ENCODE measurements around the gene LGALS7. TPM values are rescaled to one million over a fixed set of nuclear protein-coding genes. Genes with fewer than 3 reads are reported as not detected.

LGALS7 gene
- polyA plus RNA-seq, 1 of the 3 experiments (the other 2 are of a cell fraction), result not detected

- Histone ChIP-seq H2AFZ (ENCODE audit: low read depth) (no peak overlapping the region), H3K9me3 (no peaks in the 10 kb centered on the region), H3K4me3 (ENCODE audit: low read depth in 2 of 2, low read length in 1 of 2) (no peak overlapping the region), H3K9me2 (no peaks in the 10 kb centered on the region), H3K79me2 (ENCODE audit: insufficient read depth) (peaks cover 10% of the 10 kb centered on the region), H3K4me2 (no peak overlapping the region), H3K27me3 (ENCODE audit: insufficient read depth) (no peaks in the 10 kb centered on the region), H3K36me3 (replicated peaks in 1 of 2; ENCODE audit: control insufficient read depth in 1 of 2, insufficient read depth in 2 of 2, low read length in 1 of 2) (peaks cover 53 to 86% of the 10 kb centered on the region in 2 experiments), H3K27ac (ENCODE audit: low read depth in 2 of 2, low read length in 1 of 2) (no peak overlapping the region), H4K20me1 (ENCODE audit: insufficient read depth) (0 out of 2 replicates have a peak, but pooled peaks cover 6% of the 10 kb centered on the region), H3K9ac (no peak overlapping the region), H3F3A (replicated peaks; ENCODE audit: insufficient read depth) (peaks cover 33% of the 10 kb centered on the region), H3K4me1 (ENCODE audit: control insufficient read depth in 1 of 2, insufficient read depth in 2 of 2, low read depth in 1 of 2, low read length in 1 of 2) (no peaks in the 10 kb centered on the region)
- ChIA-PET POLR2A (no interaction called here), CTCF (interaction anchor here (1.2 kb wide), 1 partner anchor 203 kb away, joined by 4 read pairs; the partner anchor contains the start of genes MRPS12 and SARS2)
- TF ChIP-seq IRF3 (IDR thresholded peaks at IDR 0.05; ENCODE audit: low read depth, low read length), result no peak
- no peak for TF ChIP-seq PBX3 (IDR thresholded peaks at IDR 0.05)
- TF ChIP-seq RCOR1 (IDR thresholded peaks at IDR 0.05; ENCODE audit: low read length), result no peak
- TF ChIP-seq REST (IDR thresholded peaks at IDR 0.05; ENCODE audit: low read depth, low read length), result no peak
- TF ChIP-seq FOXJ3 (CRISPR knock-in tag; IDR thresholded peaks at IDR 0.05), result no peak
- TF ChIP-seq JUND (IDR thresholded peaks at IDR 0.05), result no peak
- TF ChIP-seq FOSL2 (IDR thresholded peaks at IDR 0.05; ENCODE audit: borderline replicate concordance, low read depth), result no peak
- TF ChIP-seq EZH2phosphoT487 (IDR thresholded peaks at IDR 0.05; ENCODE audit: borderline replicate concordance, low read depth), result no peak
- DNase-seq, result no peak
- WGBS (ENCODE audit: low lambda C conversion rate), result 94% methylated on average over 15 of the region's 17 CpGs
Measured at GRCh38 chr19:38727306-38727867, 45.9 kb downstream of the LGALS7 start.

GRCh38 chr19:38726761-38727301 lies 46.5 kb downstream of the LGALS7 start:
- H3K36me3 ChIP-seq (replicated peaks in 1 of 2; ENCODE audit: control insufficient read depth in 1 of 2, insufficient read depth in 2 of 2, low read length in 1 of 2), result peaks cover 55 to 89% of the 10 kb centered on the region in 2 experiments
- H3K79me2 ChIP-seq (ENCODE audit: insufficient read depth), result peaks cover 12% of the 10 kb centered on the region
- H3K27ac ChIP-seq (ENCODE audit: low read depth in 2 of 2, low read length in 1 of 2), result no peak overlapping the region
- H2AFZ ChIP-seq (ENCODE audit: low read depth), result no peak overlapping the region
- ChIA-PET POLR2A (interaction anchor here (0.9 kb wide), 1 partner anchor 10 kb away, joined by 3 read pairs; no protein-coding TSS in a partner anchor), CTCF (no interaction called here)
- TF ChIP-seq ELF1 (IDR thresholded peaks at IDR 0.05) (no peak), GATA2 (CRISPR knock-in tag; IDR thresholded peaks at IDR 0.05) (no peak), MEF2A (IDR thresholded peaks at IDR 0.05; ENCODE audit: borderline replicate concordance, low read depth) (no peak), IRF3 (IDR thresholded peaks at IDR 0.05; ENCODE audit: low read depth, low read length) (no peak), SIN3A (IDR thresholded peaks at IDR 0.05; ENCODE audit: borderline replicate concordance, low read depth, low read length) (no peak), GABPA (IDR thresholded peaks at IDR 0.05; ENCODE audit: low read depth) (no peak), TCF12 (IDR thresholded peaks at IDR 0.05) (no peak), YY1 (IDR thresholded peaks at IDR 0.05; ENCODE audit: low read depth) (no peak), MAX (IDR thresholded peaks at IDR 0.05; ENCODE audit: low read depth) (no peak), FOXM1 (IDR thresholded peaks at IDR 0.05; ENCODE audit: low read depth) (no peak), EP300 (IDR thresholded peaks at IDR 0.05; ENCODE audit: borderline replicate concordance in 1 of 2, low read depth in 1 of 2, low read length in 1 of 2) (no peak)
- no peaks in the 10 kb centered on the region for H3K27me3 ChIP-seq (ENCODE audit: insufficient read depth)
- no peak overlapping the region for H3K4me2 ChIP-seq
- H3K9ac ChIP-seq, result no peak overlapping the region
- 91% methylated on average over 25 of the region's 30 CpGs for WGBS (ENCODE audit: low lambda C conversion rate)
- H3K9me3 ChIP-seq, result no peaks in the 10 kb centered on the region
- peaks cover 28% of the 10 kb centered on the region for H3F3A ChIP-seq (replicated peaks; ENCODE audit: insufficient read depth)
- no peak for DNase-seq
- H3K9me2 ChIP-seq, result no peaks in the 10 kb centered on the region
- 0 out of 2 replicates have a peak, but pooled peaks cover 6% of the 10 kb centered on the region for H4K20me1 ChIP-seq (ENCODE audit: insufficient read depth)
- no peak overlapping the region for H3K4me3 ChIP-seq (ENCODE audit: low read depth in 2 of 2, low read length in 1 of 2)
- no peaks in the 10 kb centered on the region for H3K4me1 ChIP-seq (ENCODE audit: control insufficient read depth in 1 of 2, insufficient read depth in 2 of 2, low read depth in 1 of 2, low read length in 1 of 2)

Data from SK-N-SH (cell line).